CD1c-positive myeloid dendritic cell (primary cell): ENCODE results near the gene ATG16L1.

Experiments used
- DNase-seq: peaks from one replicate; pipeline ENCODE4 v3.0.0-alpha.2; 2016; ENCODE audit errors: extremely low spot score

Gene ATG16L1

DNA sequence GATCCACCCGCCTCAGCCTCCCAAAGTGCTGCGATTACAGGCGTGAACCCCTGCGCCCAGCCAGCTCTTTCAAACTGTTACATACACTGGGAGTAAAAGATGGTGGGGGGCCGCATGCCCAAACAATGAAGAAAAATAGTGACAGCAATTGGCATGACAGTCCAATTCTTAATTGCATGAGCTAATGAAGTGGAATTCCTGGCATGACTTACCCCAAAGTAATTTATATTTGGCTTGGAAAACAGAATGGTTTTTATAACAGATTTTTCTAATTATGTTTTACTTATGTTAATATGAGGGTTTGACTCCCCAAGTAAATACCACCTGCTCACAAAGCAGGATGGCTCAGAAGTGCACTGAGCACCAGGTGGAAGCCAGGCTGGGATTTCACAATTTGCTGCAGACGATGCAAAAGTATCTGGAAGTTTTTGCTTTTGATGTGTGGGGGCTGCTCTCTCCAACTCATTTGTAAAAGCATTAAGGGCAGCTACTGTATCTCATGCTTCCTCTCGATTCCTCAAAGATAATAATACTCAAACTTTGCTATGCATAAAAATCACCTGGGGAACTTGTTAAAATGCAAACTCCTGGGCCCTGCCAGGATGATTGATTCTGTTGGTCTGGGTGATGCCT lies 24.0 kb upstream of the ATG16L1 start:
- no peak for DNase-seq

GRCh38 chr2:233228376-233228775 lies 23.1 kb upstream of the ATG16L1 start:
- no peak for DNase-seq

DNA sequence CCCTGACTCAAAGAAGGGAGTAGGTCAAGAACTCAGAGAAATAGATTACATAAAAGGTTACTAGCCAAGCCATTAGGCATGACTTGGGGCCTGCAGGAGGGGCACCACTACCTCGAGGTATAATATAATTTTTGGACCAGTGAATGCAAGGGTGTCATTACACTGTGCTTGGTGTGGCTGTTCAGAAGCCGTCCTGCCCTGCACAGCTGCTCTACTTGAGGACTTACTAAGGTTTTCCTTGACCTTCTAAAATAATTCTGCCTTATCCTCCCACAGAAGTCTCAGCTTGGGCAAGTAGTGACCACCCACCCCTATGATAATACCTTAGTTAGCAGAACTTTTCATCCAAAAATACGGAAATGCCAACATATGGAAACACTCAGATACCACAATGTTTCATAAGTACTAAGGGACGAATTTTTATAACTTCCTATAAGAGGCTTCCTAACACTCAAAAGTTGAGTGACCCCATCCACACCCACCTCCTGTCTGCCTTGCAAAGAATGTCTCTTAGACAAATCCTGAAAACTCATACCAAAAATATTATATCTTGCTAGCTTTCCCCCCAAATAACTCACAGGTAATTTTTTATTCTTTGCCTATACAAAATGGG lies 17.7 kb upstream of the ATG16L1 start:
- DNase-seq, result peak; percentile 74

DNA sequence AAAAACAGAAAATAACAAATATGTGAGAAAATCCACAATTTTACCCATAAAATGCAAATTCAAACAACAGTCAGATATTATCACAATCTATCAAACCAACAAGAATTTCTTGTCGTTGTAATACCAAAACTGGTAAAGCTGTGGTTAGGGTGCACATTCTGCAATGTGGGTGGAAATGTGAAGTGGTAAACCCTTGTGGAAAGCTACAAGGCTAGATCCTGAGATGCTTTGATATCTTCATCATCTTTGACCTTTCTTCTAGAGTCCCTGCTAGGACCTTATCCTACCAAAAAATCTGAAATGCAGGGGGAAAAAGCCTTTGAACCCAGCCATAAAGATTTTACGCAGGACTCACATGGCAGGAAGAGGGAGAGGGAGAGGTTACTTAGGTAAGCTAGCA lies 17.2 kb upstream of the ATG16L1 start:
- no peak for DNase-seq

- DNase-seq, result no peak
Observed at GRCh38 chr2:233234996-233235395, 16.5 kb upstream of the ATG16L1 start.

DNA sequence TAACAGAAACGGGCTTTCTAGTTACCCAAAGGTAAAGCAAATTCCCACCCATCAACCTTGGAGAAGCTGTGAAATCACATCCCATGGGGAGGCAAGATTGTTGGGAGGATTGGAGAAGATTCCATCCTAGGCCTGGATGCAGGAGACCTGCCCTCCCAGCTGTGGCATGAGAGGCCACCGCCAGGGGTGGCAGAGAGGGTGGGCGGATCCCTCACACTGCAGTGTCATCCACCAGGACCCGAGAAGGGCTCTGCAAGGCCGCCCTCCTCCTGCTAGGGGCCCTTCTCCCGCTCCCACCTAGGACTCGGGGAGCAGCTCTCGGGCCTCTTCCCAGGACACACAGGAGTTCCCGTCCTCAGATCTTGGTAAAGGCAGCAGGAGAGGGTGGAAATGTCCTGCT lies 15.5 kb upstream of the ATG16L1 start:
- no peak for DNase-seq

- DNase-seq, result no peak
Observed at GRCh38 chr2:233236820-233237589, 14.5 kb upstream of the ATG16L1 start.

DNA sequence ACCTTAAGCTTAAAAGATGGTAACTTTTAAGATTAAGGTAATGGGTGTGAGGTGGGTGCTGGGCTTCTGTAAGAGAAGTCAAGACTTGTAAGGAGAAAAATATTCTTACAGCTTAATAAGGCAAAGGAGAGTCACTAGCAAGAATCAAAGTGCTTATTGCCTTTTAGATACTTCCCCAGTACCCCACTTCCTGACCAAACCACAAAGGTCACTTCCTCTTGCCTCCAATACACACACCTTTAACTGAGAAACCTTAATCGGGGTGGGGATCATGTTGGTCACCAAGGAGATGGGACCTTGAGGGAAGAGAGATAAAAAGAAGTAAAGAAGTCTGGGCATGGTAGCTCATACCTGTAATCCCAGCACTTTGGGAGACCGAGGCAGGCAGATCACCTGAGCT lies 10.6 kb upstream of the ATG16L1 start:
- DNase-seq, result peak; percentile 20

DNA sequence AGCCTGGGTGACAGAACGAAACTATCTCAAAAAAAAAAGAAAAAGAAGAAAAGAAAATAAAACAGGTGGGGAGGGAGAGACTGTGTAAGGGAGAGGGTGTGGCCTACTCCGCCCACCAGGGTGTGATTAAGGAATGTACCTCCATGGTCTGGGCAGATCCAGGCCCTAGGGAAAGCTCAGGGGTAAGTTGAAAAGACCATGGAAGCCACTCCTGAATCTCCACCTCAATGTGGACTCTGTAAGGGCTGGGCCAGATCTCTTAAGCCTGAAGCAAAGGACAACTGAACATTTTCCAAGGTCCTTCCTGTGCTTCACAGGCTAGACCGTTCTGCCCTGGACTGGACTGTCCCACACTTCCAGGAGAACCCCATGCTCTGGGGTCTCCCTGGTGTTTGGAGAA lies 9.7 kb upstream of the ATG16L1 start:
- DNase-seq, result no peak

DNA sequence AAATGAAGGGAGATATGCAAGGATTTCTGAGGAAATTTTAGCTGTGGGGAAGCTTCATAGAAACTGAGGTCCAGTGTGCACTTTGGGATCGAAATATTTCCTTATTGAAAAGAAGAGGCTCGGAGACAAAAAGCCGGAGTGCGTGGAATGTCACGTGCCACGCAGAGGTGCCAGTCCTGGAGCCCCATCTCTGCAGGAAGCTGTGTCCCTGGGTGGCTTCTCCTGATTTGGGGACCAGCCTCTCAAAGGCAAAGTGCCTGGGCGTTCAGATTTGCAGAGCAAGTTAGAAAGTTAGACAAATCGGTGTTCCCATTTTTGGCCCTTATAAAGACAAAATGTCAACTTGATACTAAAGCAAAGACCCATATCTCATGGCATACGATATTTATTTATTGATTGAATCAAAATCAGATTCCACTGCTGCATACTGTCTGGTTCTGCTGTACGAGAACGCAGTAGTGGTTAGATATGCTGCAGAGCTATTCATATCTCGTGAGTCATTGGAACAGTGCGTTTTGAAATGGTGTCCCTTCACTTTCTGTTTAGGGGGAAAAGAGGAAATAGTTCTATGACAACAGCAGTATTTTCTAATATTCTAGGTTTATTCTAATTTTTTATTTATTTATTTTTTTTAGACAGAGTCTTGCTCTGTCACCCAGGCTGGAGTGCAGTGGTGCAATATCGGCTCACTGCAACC lies 9.1 kb upstream of the ATG16L1 start:
- peak; percentile 89 for DNase-seq

- no peak for DNase-seq
Observed at GRCh38 chr2:233243348-233243747, 8.1 kb upstream of the ATG16L1 start.

GRCh38 chr2:233244818-233245217 lies 6.7 kb upstream of the ATG16L1 start:
- DNase-seq, result peak; percentile 42

DNA sequence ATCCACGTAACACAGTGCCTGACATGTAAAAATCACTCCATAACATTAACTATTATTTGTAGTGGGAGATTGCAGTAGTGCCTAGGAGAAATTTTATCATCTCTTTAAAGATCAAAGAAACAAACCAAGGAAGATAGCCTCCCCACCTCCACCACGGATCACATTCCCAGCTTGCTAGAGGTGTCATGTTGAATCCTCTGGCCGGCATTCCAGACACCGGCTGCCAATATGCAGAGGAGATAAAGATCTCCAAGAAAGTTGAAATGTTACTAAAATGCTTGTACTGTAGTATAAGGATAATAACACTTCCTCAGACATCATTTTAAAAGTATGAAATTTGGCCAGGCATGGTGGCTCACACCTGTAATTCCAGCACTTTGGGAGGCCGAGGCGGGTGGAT lies 6.1 kb upstream of the ATG16L1 start:
- DNase-seq, result no peak

DNA sequence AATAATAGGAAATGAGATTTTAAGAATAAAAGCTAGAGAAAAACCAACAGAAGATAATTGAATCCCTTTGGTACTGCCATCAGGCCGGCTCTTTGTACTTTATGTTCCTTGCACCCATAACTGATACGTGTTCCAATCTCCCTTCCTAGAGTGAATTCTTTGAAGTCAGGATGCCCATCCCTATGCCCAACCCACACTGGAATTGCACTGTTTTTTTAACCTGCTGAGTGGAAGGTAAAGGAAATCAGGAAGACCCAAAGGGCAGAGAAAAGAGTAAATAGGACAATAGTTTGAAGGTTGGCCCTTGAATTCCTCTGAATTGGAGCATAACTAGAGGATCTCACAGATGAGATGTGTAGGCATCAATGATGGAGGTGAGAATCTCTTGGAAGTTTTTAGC lies 4.4 kb upstream of the ATG16L1 start:
- no peak for DNase-seq

GRCh38 chr2:233247744-233248143 lies 3.7 kb upstream of the ATG16L1 start:
- DNase-seq, result no peak

- DNase-seq, result peak; percentile 61
Observed at GRCh38 chr2:233248999-233249398, 2.5 kb upstream of the ATG16L1 start.

GRCh38 chr2:233250568-233250967 lies 905 bp upstream of the ATG16L1 start:
- no peak for DNase-seq

GRCh38 chr2:233250985-233251305 lies 528 bp upstream of the ATG16L1 start:
- no peak for DNase-seq

GRCh38 chr2:233252227-233252626 lies 754 bp downstream of the ATG16L1 start:
- no peak for DNase-seq

GRCh38 chr2:233255151-233255550 lies 3.7 kb downstream of the ATG16L1 start:
- DNase-seq, result no peak

GRCh38 chr2:233256048-233256447 lies 4.6 kb downstream of the ATG16L1 start:
- DNase-seq, result no peak

DNA sequence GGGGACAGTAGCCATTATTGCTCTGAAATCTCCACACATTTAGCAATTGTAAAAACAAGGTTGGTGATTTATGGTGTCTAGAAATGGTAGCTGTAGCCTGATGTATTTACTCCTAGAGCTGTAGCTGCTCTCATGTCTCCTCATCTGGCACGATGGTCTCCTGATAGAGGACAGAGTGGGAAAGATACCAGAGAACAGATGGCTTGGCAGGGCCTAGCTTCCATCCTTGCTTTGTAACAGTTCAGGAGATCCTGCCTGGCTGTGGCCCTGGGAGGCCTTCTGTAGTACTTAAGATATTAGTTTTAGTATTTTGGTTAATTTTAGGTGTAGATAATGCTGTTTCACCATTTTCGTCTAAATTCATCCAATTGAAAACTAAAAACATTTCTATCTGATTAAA lies 6.7 kb downstream of the ATG16L1 start:
- DNase-seq, result no peak

GRCh38 chr2:233259730-233260129 lies 8.3 kb downstream of the ATG16L1 start:
- no peak for DNase-seq
